Mesenchymal stem cell (in vitro differentiated cells and primary cell): ENCODE measurements around the gene NUDC.
A peak's percentile ranks its signal among the peaks of the same experiment; 100 is the strongest.

Source experiments
- DNase-seq: peaks from one replicate; pipeline ENCODE4 v3.0.0-alpha.2; 2013
- H2AFZ ChIP-seq: one replicate; pipeline ENCODE4 v1.6.1; 2013; ENCODE audit warnings: low read depth, mild to moderate bottlenecking, control low read depth, inconsistent platforms, low read length, moderate library complexity
- H2AK5ac ChIP-seq: 2 replicates; pipeline ENCODE4 v1.6.1; 2013; ENCODE audit warnings: low read length, moderate library complexity, mild to moderate bottlenecking, inconsistent platforms; ENCODE audit not compliant: severe bottlenecking
- H2BK120ac ChIP-seq: one replicate; pipeline ENCODE4 v1.6.1; 2013; ENCODE audit warnings: low read depth, mild to moderate bottlenecking, inconsistent platforms, low read length, moderate library complexity
- H2BK12ac ChIP-seq, 2 experiments: one replicate each; pipeline ENCODE4 v1.6.1; 2013; ENCODE audit warnings: inconsistent platforms in 2 of 2, low read length in 2 of 2, mild to moderate bottlenecking in 2 of 2, moderate library complexity in 2 of 2, control low read depth in 1 of 2
- H2BK15ac ChIP-seq: one replicate; pipeline ENCODE4 v1.6.1; 2013; ENCODE audit warnings: mild to moderate bottlenecking, low read depth, inconsistent platforms; ENCODE audit not compliant: poor library complexity, severe bottlenecking
- H2BK5ac ChIP-seq: 2 replicates; pipeline ENCODE4 v1.6.1; 2013; ENCODE audit warnings: low read depth, mild to moderate bottlenecking, low read length, control low read depth, inconsistent platforms; ENCODE audit not compliant: poor library complexity, severe bottlenecking
- H3K14ac ChIP-seq, 2 experiments: one replicate each; pipeline ENCODE4 v1.6.1; 2013; ENCODE audit warnings: inconsistent platforms in 2 of 2, low read length in 2 of 2, control low read depth in 1 of 2, mild to moderate bottlenecking in 1 of 2, moderate library complexity in 1 of 2
- H3K18ac ChIP-seq, 2 experiments: one replicate each; pipeline ENCODE4 v1.6.1; 2013; ENCODE audit warnings: inconsistent platforms in 2 of 2, low read length in 2 of 2, control low read depth in 1 of 2, low read depth in 1 of 2, mild to moderate bottlenecking in 1 of 2
- H3K23ac ChIP-seq, 2 experiments: one replicate each; pipeline ENCODE4 v1.6.1; 2013; ENCODE audit warnings: inconsistent platforms in 2 of 2, low read length in 2 of 2, mild to moderate bottlenecking in 2 of 2, moderate library complexity in 2 of 2, control low read depth in 1 of 2
- H3K27ac ChIP-seq: 2 replicates; pipeline ENCODE4 v1.5.1; 2013; ENCODE audit warnings: mild to moderate bottlenecking, moderate library complexity, low read length, control low read depth, inconsistent platforms; ENCODE audit not compliant: poor library complexity, severe bottlenecking
- H3K27me3 ChIP-seq, 2 experiments: 2 replicates each; pipeline versions ENCODE4 v1.6.1 to v1.7.0; 2013; ENCODE audit warnings: low read length in 2 of 2, mild to moderate bottlenecking in 2 of 2, moderate library complexity in 2 of 2, control low read depth in 1 of 2, inconsistent platforms in 1 of 2; ENCODE audit not compliant: control insufficient read depth in 1 of 2, insufficient read depth in 1 of 2
- H3K36me3 ChIP-seq, 2 experiments: 2 replicates each; pipeline versions ENCODE4 v1.6.1 to v1.7.0; 2013; ENCODE audit warnings: low read length in 2 of 2, control low read depth in 1 of 2, inconsistent platforms in 1 of 2, low read depth in 1 of 2, mild to moderate bottlenecking in 1 of 2; ENCODE audit not compliant: insufficient read depth in 2 of 2, control insufficient read depth in 1 of 2
- H3K4ac ChIP-seq, 2 experiments: one replicate each; pipeline ENCODE4 v1.6.1; 2013; ENCODE audit warnings: inconsistent platforms in 2 of 2, low read length in 2 of 2, mild to moderate bottlenecking in 2 of 2, moderate library complexity in 2 of 2, control low read depth in 1 of 2, low read depth in 1 of 2
- H3K4me1 ChIP-seq: 2 replicates; pipeline ENCODE4 v1.6.1; 2013; ENCODE audit warnings: low read depth, low read length, control low read depth; ENCODE audit not compliant: control insufficient read depth, insufficient read depth
- H3K4me2 ChIP-seq: 2 replicates; pipeline ENCODE4 v1.6.1; 2013; ENCODE audit warnings: low read length, mild to moderate bottlenecking, inconsistent platforms; ENCODE audit not compliant: poor library complexity, severe bottlenecking
- H3K4me3 ChIP-seq, 2 experiments: 2 replicates each; pipeline versions ENCODE4 v1.5.1 to v1.7.0; 2013; ENCODE audit warnings: low read length in 2 of 2, mild to moderate bottlenecking in 2 of 2, control low read depth in 1 of 2, low read depth in 1 of 2; ENCODE audit not compliant: insufficient read depth in 1 of 2
- H3K79me1 ChIP-seq: replicated peaks from 2 replicates; pipeline ENCODE4 v1.6.1; 2013; ENCODE audit warnings: mild to moderate bottlenecking, control low read depth, low read length, inconsistent platforms; ENCODE audit not compliant: poor library complexity, severe bottlenecking
- H3K9ac ChIP-seq: 2 replicates; pipeline ENCODE4 v1.7.0; 2013; ENCODE audit warnings: mild to moderate bottlenecking, low read length, moderate library complexity
- H3K9me3 ChIP-seq: 2 replicates; pipeline ENCODE4 v1.7.0; 2013; ENCODE audit warnings: mild to moderate bottlenecking, low read length; ENCODE audit not compliant: control insufficient read depth
- H4K8ac ChIP-seq: one replicate; pipeline ENCODE4 v1.6.1; 2013; ENCODE audit warnings: inconsistent platforms, mild to moderate bottlenecking, low read length, moderate library complexity
- H4K91ac ChIP-seq: one replicate; pipeline ENCODE4 v1.6.1; 2013; ENCODE audit warnings: mild to moderate bottlenecking, low read length, inconsistent platforms
- WGBS: methylation state at CpG from one replicate; pipeline ENCODE4 v1.1.7; 2013; ENCODE audit warnings: mixed read lengths; 5-methylcytosine and 5-hydroxymethylcytosine counted together

The NUDC gene

DNA sequence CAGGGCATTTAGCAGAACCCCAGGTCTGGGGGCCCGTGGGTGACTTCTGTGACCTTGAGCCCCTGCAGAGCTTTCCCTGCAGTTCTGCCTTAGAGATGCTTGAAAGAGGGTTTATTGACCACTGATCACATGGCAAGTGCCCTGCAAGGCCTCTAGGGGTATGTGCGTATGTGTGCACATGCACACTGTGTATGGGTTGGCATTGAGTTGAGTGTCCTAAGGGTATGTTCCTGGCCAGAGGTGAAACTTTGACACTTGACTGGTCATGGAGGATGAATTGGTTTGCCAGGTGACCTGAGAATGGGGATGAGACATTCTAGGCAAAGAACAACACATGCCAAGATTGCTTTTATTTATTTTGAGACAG is 17.1 kb downstream of the NUDC start:
- Histone ChIP-seq H3K4ac (no peak overlapping the region), H3K9ac (no peak overlapping the region), H4K8ac (no peak overlapping the region), H3K4me1 (no peaks in the 10 kb centered on the region), H4K91ac (no peak overlapping the region), H3K4me2 (no peak overlapping the region), H2BK12ac (no peak overlapping the region), H2BK5ac (no peak overlapping the region), H3K79me1 (peaks cover 31% of the 10 kb centered on the region), H3K23ac (no peak overlapping the region), H2AFZ (no peak overlapping the region), H2BK120ac (no peak overlapping the region), H2BK15ac (no peak overlapping the region), H3K36me3 (peaks cover 42 to 68% of the 10 kb centered on the region in 2 experiments), H3K4me3 (no peak overlapping the region), H3K9me3 (no peaks in the 10 kb centered on the region), H3K27me3 (no peaks in the 10 kb centered on the region), H3K14ac (no peak overlapping the region), H3K18ac (no peak overlapping the region), H2AK5ac (no peak overlapping the region), H3K27ac (no peak overlapping the region)
- WGBS: 98% methylated on average over 2 of the region's 2 CpGs
- DNase-seq: no peak

DNA sequence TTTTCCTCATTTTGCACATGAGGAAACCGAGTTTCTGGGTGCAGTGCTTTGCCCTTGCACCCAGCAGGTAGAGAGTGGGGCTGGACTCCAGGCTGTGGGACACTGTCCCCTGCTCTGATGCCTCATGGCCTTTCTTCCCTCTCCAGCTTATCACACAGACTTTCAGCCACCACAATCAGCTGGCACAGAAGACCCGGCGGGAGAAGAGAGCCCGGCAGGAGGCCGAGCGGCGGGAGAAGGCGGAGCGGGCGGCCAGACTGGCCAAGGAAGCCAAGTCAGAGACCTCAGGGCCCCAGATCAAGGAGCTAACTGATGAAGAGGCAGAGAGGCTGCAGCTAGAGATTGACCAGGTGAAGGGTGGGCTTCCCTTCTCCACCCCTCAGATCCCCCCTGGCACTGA is 19.8 kb downstream of the NUDC start:
- 93% methylated on average over 7 of the region's 10 CpGs for WGBS
- no peaks in the 10 kb centered on the region for H3K27me3 ChIP-seq
- DNase-seq: no peak

DNA sequence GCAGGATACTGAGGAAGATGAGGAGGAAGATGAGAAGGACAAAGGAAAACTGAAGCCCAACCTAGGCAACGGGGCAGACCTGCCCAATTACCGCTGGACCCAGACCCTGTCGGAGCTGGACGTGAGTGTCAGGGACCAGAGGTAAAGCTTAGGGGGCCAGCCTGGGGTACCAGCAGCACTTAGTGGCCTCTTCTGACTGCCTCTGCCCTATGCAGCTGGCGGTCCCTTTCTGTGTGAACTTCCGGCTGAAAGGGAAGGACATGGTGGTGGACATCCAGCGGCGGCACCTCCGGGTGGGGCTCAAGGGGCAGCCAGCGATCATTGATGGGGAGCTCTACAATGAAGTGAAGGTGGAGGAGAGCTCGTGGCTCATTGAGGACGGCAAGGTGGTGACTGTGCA is 21.1 kb downstream of the NUDC start:
- Histone ChIP-seq H4K8ac (no peak overlapping the region), H3K79me1 (peaks cover 33% of the 10 kb centered on the region), H3K36me3 (peaks cover 61 to 76% of the 10 kb centered on the region in 2 experiments), H3K4me2 (no peak overlapping the region), H3K27me3 (no peaks in the 10 kb centered on the region), H3K9me3 (no peaks in the 10 kb centered on the region), H3K14ac (no peak overlapping the region), H3K4ac (no peak overlapping the region), H2BK15ac (no peak overlapping the region), H3K4me1 (no peaks in the 10 kb centered on the region), H2BK120ac (no peak overlapping the region), H2AK5ac (no peak overlapping the region), H2BK12ac (no peak overlapping the region), H3K27ac (no peak overlapping the region), H3K9ac (no peak overlapping the region), H3K4me3 (no peak overlapping the region), H4K91ac (no peak overlapping the region), H2AFZ (no peak overlapping the region), H2BK5ac (no peak overlapping the region), H3K18ac (no peak overlapping the region), H3K23ac (no peak overlapping the region)
- 94% methylated on average over 12 of the region's 12 CpGs for WGBS
- no peak for DNase-seq

More for the DNA sequence above, 19.8 kb downstream of the NUDC start:
- Histone ChIP-seq H3K9me3 (no peaks in the 10 kb centered on the region), H3K4me2 (no peak overlapping the region), H3K4me1 (no peaks in the 10 kb centered on the region), H2BK120ac (no peak overlapping the region), H2AFZ (no peak overlapping the region), H3K14ac (no peak overlapping the region), H2BK12ac (no peak overlapping the region), H3K18ac (no peak overlapping the region), H2BK15ac (no peak overlapping the region), H4K91ac (no peak overlapping the region), H3K27ac (no peak overlapping the region), H4K8ac (peak overlapping the region; percentile 24), H2AK5ac (no peak overlapping the region), H3K4ac (no peak overlapping the region), H2BK5ac (no peak overlapping the region), H3K79me1 (peaks cover 36% of the 10 kb centered on the region), H3K9ac (no peak overlapping the region), H3K36me3 (peaks cover 58 to 79% of the 10 kb centered on the region in 2 experiments), H3K23ac (no peak overlapping the region), H3K4me3 (no peak overlapping the region)

DNA sequence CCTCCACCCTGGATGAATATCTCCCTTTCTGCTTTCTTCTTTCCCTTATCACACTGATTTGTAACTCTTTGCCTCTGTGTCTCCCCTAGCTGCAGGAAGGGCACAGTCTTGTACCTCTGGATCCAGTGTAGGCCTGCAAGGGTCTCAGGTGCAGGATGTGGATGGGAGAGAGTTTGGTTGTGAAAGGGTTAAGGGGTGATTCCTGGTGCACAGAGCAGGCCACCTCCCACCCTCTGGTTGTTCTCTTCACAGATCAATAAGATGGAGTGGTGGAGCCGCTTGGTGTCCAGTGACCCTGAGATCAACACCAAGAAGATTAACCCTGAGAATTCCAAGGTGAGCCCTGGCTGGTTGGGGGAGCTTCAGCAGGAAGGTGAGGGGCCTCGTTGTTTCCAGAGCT is 23.6 kb downstream of the NUDC start:
- Histone ChIP-seq H2AK5ac (no peak overlapping the region), H2BK120ac (no peak overlapping the region), H3K9ac (no peak overlapping the region), H3K4ac (no peak overlapping the region), H4K8ac (no peak overlapping the region), H3K4me2 (no peak overlapping the region), H2BK12ac (no peak overlapping the region), H3K36me3 (peaks cover 59 to 62% of the 10 kb centered on the region in 2 experiments), H3K9me3 (no peaks in the 10 kb centered on the region), H3K79me1 (peaks cover 22% of the 10 kb centered on the region), H2BK5ac (no peak overlapping the region), H3K4me3 (no peak overlapping the region), H3K18ac (no peak overlapping the region), H3K4me1 (peaks cover 5% of the 10 kb centered on the region), H3K27ac (no peak overlapping the region), H4K91ac (no peak overlapping the region), H3K23ac (no peak overlapping the region), H3K27me3 (no peaks in the 10 kb centered on the region), H2BK15ac (no peak overlapping the region), H3K14ac (no peak overlapping the region), H2AFZ (no peak overlapping the region)
- DNase-seq: no peak
- WGBS: 90% methylated on average over 2 of the region's 2 CpGs
